ENCODE measurements around the gene TMEM238L. TPM values are rescaled to one million over a fixed set of nuclear protein-coding genes. Genes with fewer than 3 reads are reported as not detected.

Gene TMEM238L
- total and polyA plus RNA-seq, 9 of the 15 experiments (the other 6 are each of a cell fraction or from before 2014, with no cell fraction given): not detected

DNA sequence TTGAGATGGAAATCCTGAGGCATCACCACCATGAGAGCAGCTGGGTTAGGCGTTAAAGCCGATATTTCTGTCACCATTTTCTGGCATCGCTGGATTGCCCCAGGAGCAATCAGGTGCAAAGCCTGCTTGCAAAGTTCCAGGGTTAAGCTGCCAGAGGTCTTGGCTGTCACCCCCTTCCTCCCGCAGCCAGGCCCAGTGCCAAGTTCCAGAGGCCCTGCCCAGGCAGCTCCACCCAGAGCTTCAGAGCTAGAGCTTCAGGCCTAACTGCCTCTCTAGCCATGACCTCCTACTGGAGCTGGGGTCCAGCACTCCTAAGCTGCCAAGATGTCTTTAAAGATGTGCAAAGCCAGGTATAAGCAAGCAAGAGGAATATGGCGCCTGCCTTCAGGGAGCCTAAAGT is 8.8 kb upstream of the TMEM238L start (continued):
- no peak for TF ChIP-seq MYBL2 (IDR thresholded peaks at IDR 0.05; ENCODE audit: low read depth)
- TF ChIP-seq MYBL2 (CRISPR knock-in tag; IDR thresholded peaks at IDR 0.05; ENCODE audit: borderline replicate concordance): no peak

DNA sequence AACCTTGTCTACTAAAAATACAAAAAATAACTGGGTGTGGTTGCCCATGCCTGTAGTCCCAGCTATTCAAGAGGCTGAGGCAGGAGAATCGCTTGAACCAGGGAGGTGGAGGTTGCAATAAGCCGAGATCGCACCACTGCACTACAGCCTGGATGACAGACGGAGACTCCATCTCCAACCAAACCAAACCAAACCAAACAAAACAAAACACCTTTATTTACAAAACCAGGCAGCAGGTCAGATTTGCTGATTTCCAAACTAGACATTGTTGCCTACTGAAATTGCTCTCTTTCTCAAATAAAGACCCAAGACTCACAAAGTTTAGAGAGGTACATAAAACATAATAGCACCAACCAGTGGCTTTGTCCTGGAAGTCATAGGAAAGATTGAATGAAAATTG is 5.7 kb upstream of the TMEM238L start:
- WGBS (ENCODE audit: insufficient coverage, low coverage, missing lambda C conversion rate): 0% methylated on average over 3 of the region's 4 CpGs
- Histone ChIP-seq H3K4me3 (no peak overlapping the region), H2AFZ (ENCODE audit: low read depth, low read length) (no peak overlapping the region), H3K9me1 (ENCODE audit: control insufficient read depth, insufficient read depth, low read length) (no peaks in the 10 kb centered on the region), H3K4me2 (ENCODE audit: insufficient read depth, low read length) (no peak overlapping the region), H3K27me3 (ENCODE audit: control insufficient read depth in 2 of 2, insufficient read depth in 2 of 2, low read length in 2 of 2) (peaks cover 0 to 16% of the 10 kb centered on the region in 2 experiments; a peak in 2 of 5 replicates), H3K9ac (ENCODE audit: insufficient read depth in 1 of 2, low read depth in 2 of 2, low read length in 2 of 2) (no peak overlapping the region), H3K4me1 (replicated peaks in 1 of 2; ENCODE audit: control insufficient read depth in 2 of 2, insufficient read depth in 2 of 2, low read length in 2 of 2) (no peaks in the 10 kb centered on the region; a peak in 1 of 5 replicates), H3K36me3 (ENCODE audit: control insufficient read depth, insufficient read depth, low read length) (no peaks in the 10 kb centered on the region), H3K79me2 (ENCODE audit: control insufficient read depth, insufficient read depth, low read length) (no peaks in the 10 kb centered on the region), H4K20me1 (replicated peaks; ENCODE audit: control insufficient read depth, insufficient read depth, low read length) (no peaks in the 10 kb centered on the region), H3K27ac (ENCODE audit: extremely low read depth, low read depth, low read length) (no peak overlapping the region), H3K9me3 (replicated peaks; ENCODE audit: control insufficient read depth, insufficient read depth, low read depth, low read length) (no peaks in the 10 kb centered on the region)
- ChIA-PET CTCF (ENCODE audit: low intra/inter-chr PET ratio) (no interaction called here), POLR2A (no interaction called here)
- ATAC-seq (no peak), FAIRE-seq (no peak), DNase-seq (ENCODE audit: extremely low read depth in 1 of 4, low spot score in 3 of 4) (no peak)
- in situ Hi-C loops (cut with MboI): no loop called here
- intact Hi-C loops (cut with micrococcal nuclease): no loop called here
- BruUV-seq (replicated peaks): no TSS peak
- TF ChIP-seq, protein P1, sequence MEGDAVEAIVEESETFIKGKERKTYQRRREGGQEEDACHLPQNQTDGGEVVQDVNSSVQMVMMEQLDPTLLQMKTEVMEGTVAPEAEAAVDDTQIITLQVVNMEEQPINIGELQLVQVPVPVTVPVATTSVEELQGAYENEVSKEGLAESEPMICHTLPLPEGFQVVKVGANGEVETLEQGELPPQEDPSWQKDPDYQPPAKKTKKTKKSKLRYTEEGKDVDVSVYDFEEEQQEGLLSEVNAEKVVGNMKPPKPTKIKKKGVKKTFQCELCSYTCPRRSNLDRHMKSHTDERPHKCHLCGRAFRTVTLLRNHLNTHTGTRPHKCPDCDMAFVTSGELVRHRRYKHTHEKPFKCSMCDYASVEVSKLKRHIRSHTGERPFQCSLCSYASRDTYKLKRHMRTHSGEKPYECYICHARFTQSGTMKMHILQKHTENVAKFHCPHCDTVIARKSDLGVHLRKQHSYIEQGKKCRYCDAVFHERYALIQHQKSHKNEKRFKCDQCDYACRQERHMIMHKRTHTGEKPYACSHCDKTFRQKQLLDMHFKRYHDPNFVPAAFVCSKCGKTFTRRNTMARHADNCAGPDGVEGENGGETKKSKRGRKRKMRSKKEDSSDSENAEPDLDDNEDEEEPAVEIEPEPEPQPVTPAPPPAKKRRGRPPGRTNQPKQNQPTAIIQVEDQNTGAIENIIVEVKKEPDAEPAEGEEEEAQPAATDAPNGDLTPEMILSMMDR (IDR thresholded peaks at IDR 0.05 in 2 of 3, conservative IDR thresholded peaks at IDR 0.05 in 1 of 3; ENCODE audit: insufficient read depth in 2 of 3, low read depth in 1 of 3, low read length in 3 of 3): no peak
- TF ChIP-seq, protein P2, sequence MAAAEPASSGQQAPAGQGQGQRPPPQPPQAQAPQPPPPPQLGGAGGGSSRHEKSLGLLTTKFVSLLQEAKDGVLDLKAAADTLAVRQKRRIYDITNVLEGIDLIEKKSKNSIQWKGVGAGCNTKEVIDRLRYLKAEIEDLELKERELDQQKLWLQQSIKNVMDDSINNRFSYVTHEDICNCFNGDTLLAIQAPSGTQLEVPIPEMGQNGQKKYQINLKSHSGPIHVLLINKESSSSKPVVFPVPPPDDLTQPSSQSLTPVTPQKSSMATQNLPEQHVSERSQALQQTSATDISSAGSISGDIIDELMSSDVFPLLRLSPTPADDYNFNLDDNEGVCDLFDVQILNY (CRISPR knock-in tag; IDR thresholded peaks at IDR 0.05): no peak
- TF ChIP-seq XRCC4 (IDR thresholded peaks at IDR 0.05; ENCODE audit: extremely low read depth, insufficient read depth, insufficient read length) (no peak), MYC (IDR thresholded peaks at IDR 0.05; ENCODE audit: low read depth, low read length) (no peak), MYC (CRISPR knock-in tag; IDR thresholded peaks at IDR 0.05; ENCODE audit: borderline replicate concordance, low read depth) (no peak), HNRNPL (IDR thresholded peaks at IDR 0.05; ENCODE audit: low read depth, low read length) (no peak), POU5F1 (IDR thresholded peaks at IDR 0.05; ENCODE audit: borderline replicate concordance, low read depth, low read length, partially characterized antibody) (no peak), PCBP2 (IDR thresholded peaks at IDR 0.05; ENCODE audit: low read depth, low read length, poor library complexity, severe bottlenecking) (no peak), ETV5 (CRISPR knock-in tag; IDR thresholded peaks at IDR 0.05; ENCODE audit: low read depth) (no peak)

Measured in K562 (cell line).